K562 (cell line): ENCODE data around the gene ZNF668. TPM values are rescaled to one million over a fixed set of nuclear protein-coding genes. Genes with fewer than 3 reads are reported as not detected.

ENCODE experiments used
- CREB1 ChIP-seq, 2 experiments: sonication (generic) in 1 of 2; formaldehyde crosslinking in 1 of 2; IDR thresholded peaks; 2 replicates each; pipeline versions ENCODE4 v1.6.1 to v1.8.0; 2012 to 2022; ENCODE audit warnings: inconsistent platforms in 1 of 2, mild to moderate bottlenecking in 1 of 2, missing genetic modification reagents in 1 of 2, moderate library complexity in 1 of 2
- ELF1 ChIP-seq: fragments of 200-800 bp; sonication (Bioruptor generic); IDR thresholded peaks from 2 replicates; pipeline ENCODE4 v1.6.1; 2016; ENCODE audit warnings: missing genetic modification characterization, missing compliant biosample characterization
- FUS ChIP-seq: fragments of 200-400 bp; formaldehyde crosslinking; optimal IDR thresholded peaks from 2 replicates; pipeline ENCODE3; 2017; ENCODE audit warnings: low read depth, low read length
- GATAD2B ChIP-seq: fragments of 450-650 bp; IDR thresholded peaks from 2 replicates; pipeline ENCODE4 v1.6.1; 2017; ENCODE audit warnings: mild to moderate bottlenecking, borderline replicate concordance
- GTF2F1 ChIP-seq: IDR thresholded peaks from 2 replicates; pipeline ENCODE4 v1.6.1; 2011; ENCODE audit warnings: low read depth, low read length, improper control_type of control experiment
- HMBOX1 ChIP-seq: sonication (generic); IDR thresholded peaks from 2 replicates; pipeline ENCODE4 v1.6.1; 2016
- IRF1 ChIP-seq: sonication (generic); formaldehyde crosslinking; IDR thresholded peaks from 2 replicates; pipeline ENCODE4 v1.8.0; 2022; ENCODE audit warnings: missing genetic modification reagents, mild to moderate bottlenecking, borderline replicate concordance
- MCM3 ChIP-seq: fragments of 450-650 bp; IDR thresholded peaks from 2 replicates; pipeline ENCODE4 v1.6.1; 2016
- MNT ChIP-seq, 2 experiments: fragments of 450-650 bp; conservative IDR thresholded peaks; 2 replicates each; pipeline ENCODE4 v1.6.1; 2017; ENCODE audit warnings: mild to moderate bottlenecking in 2 of 2, moderate library complexity in 2 of 2
- MYC ChIP-seq, 2 experiments: fragments of 250-450 bp in 1 of 2; sonication (Bioruptor Pico) in 1 of 2; IDR thresholded peaks; 2 replicates each; pipeline versions ENCODE4 v1.5.1 to v1.6.1; 2012 to 2021; ENCODE audit warnings: low read depth in 2 of 2, borderline replicate concordance in 1 of 2, improper control_type of control experiment in 1 of 2, low read length in 1 of 2, mild to moderate bottlenecking in 1 of 2, moderate library complexity in 1 of 2
- NKRF ChIP-seq: fragments of 450-650 bp; IDR thresholded peaks from 2 replicates; pipeline ENCODE4 v1.6.1; 2016; ENCODE audit warnings: borderline replicate concordance
- NONO ChIP-seq, 2 experiments: fragments of 200-400 bp in 1 of 2; fragments of 450-650 bp in 1 of 2; formaldehyde crosslinking in 1 of 2; IDR thresholded peaks; 2 replicates each; pipeline ENCODE4 v1.6.1; 2017; ENCODE audit warnings: low read depth in 2 of 2, mild to moderate bottlenecking in 2 of 2, moderate library complexity in 2 of 2, low read length in 1 of 2
- PRPF4 ChIP-seq: fragments of 200-400 bp; formaldehyde crosslinking; IDR thresholded peaks from one replicate; pipeline ENCODE4 v1.6.1; 2017; ENCODE audit warnings: low read length, low read depth, mild to moderate bottlenecking; ENCODE audit not compliant: insufficient read depth, poor library complexity, severe bottlenecking
- RHOXF2B ChIP-seq: fragments of 250-450 bp; sonication (Bioruptor Pico); conservative IDR thresholded peaks from 2 replicates; pipeline ENCODE4 v1.5.1; 2021
- TAF7 ChIP-seq: fragments of 450-650 bp; IDR thresholded peaks from 2 replicates; pipeline ENCODE4 v1.6.1; 2016; ENCODE audit warnings: missing genetic modification characterization, missing compliant biosample characterization
- THAP7 ChIP-seq: fragments of 250-450 bp; sonication (Bioruptor Pico); IDR thresholded peaks from 2 replicates; pipeline ENCODE4 v1.5.0; 2021
- ZBTB7A ChIP-seq: IDR thresholded peaks from 2 replicates; pipeline ENCODE4 v1.6.1; 2011; ENCODE audit warnings: low read depth, mild to moderate bottlenecking, low read length, moderate library complexity, borderline replicate concordance; ENCODE audit not compliant: control insufficient read depth
- ZFX ChIP-seq: sonication (generic); formaldehyde crosslinking; IDR thresholded peaks from 2 replicates; pipeline ENCODE4 v1.8.0; 2022; ENCODE audit warnings: mild to moderate bottlenecking, missing genetic modification reagents, moderate library complexity
- ZNF140 ChIP-seq: fragments of 250-450 bp; sonication (Bioruptor Pico); IDR thresholded peaks from 2 replicates; pipeline ENCODE4 v1.8.0; 2021; ENCODE audit warnings: moderate library complexity, mild to moderate bottlenecking, inconsistent platforms
- ZNF586 ChIP-seq: fragments of 450-650 bp; formaldehyde crosslinking; conservative IDR thresholded peaks from 2 replicates; pipeline ENCODE4 v1.4.0; 2020; ENCODE audit warnings: mild to moderate bottlenecking, moderate library complexity
- polyA plus RNA-seq, 8 experiments: library from polyadenylated mRNA; depleted of rRNA in 4 of 8; stranded (reverse) in 5 of 8; unstranded in 3 of 8; fragments of >200 nt; fragmentation: Nextera tagmentation in 2 of 8; fragmentation: Illumina TruSeq in 1 of 8; extraction: Ambion mirVana in 2 of 8; extraction: Trizol in 1 of 8; gene quantifications; 2 replicates each; pipeline versions ENCODE4 v1.2.1 to v1.2.3, GENCODE V29; 2011 to 2014; ENCODE audit warnings: inconsistent platforms in 1 of 8, missing spikeins in 1 of 8
- total RNA-seq, 7 experiments: library from RNA; depleted of rRNA in 6 of 7; stranded (reverse); fragments of >200 nt in 6 of 7; fragmentation: Illumina TruSeq in 2 of 7; extraction: Trizol in 2 of 7; gene quantifications; 2 replicates each; pipeline versions ENCODE4 v1.2.1 to v1.2.3, GENCODE V29; 2011 to 2021; ENCODE audit warnings: low replicate concordance in 1 of 7

The ZNF668 gene
- total and polyA plus RNA-seq, 9 of the 15 experiments (the other 6 are each of a cell fraction or from before 2014, with no cell fraction given), result 0.04 to 15.3 (median 3.8) TPM; not detected in 1

- TF ChIP-seq CREB1 (IDR thresholded peaks at IDR 0.05), result 0 out of 2 replicates have a peak, but pooled peaks have one; percentile 12
- peak; percentile 31 for TF ChIP-seq CREB1 (CRISPR knock-in tag; IDR thresholded peaks at IDR 0.05)
- peak; percentile 63 to 89; a peak in 3 of 4 replicates for TF ChIP-seq NONO (IDR thresholded peaks at IDR 0.05; ENCODE audit: low read depth in 2 of 2, low read length in 1 of 2)
- TF ChIP-seq ZFX, result peak; percentile 67
- 0 out of 2 replicates have a peak, but pooled peaks have one; percentile 19 for TF ChIP-seq GTF2F1
- TF ChIP-seq ZNF140 (CRISPR knock-in tag), result no peak
- no peak for TF ChIP-seq ZNF586 (CRISPR knock-in tag)
- peak; percentile 68 for TF ChIP-seq FUS
- no peak; the same call in 1 of the 2 replicates for TF ChIP-seq ELF1 (tag)
- 0 out of 2 replicates have a peak, but pooled peaks have one; percentile 11 for TF ChIP-seq TAF7 (tag)
- no peak for TF ChIP-seq HMBOX1
- TF ChIP-seq MYC (IDR thresholded peaks at IDR 0.05; ENCODE audit: low read depth, low read length), result peak; percentile 72
- TF ChIP-seq MYC (CRISPR knock-in tag; IDR thresholded peaks at IDR 0.05; ENCODE audit: borderline replicate concordance, low read depth), result peak; percentile 58; the same call in 1 of the 2 replicates
- peak; percentile 57 for TF ChIP-seq ZBTB7A
- TF ChIP-seq PRPF4, result no peak
- peak; percentile 62 to 65 for TF ChIP-seq MNT (conservative IDR thresholded peaks at IDR 0.05)
- no peak for TF ChIP-seq MCM3
- TF ChIP-seq NKRF, result peak; percentile 81
- TF ChIP-seq THAP7, result peak; percentile 27; the same call in 1 of the 2 replicates
- TF ChIP-seq RHOXF2B (CRISPR knock-in tag), result no peak
- no peak; the same call in 1 of the 2 replicates for TF ChIP-seq GATAD2B
- no peak for TF ChIP-seq IRF1 (CRISPR knock-in tag)
These were observed 684 bp downstream of the ZNF668 start (continued) for GRCh38 chr16:31073142-31073969.
